GM12875 (cell line): ENCODE data around the gene C12orf76.
"Not testable (repeated sequence)": the region's sequence is repeated elsewhere in the genome, so short reads cannot be mapped to it uniquely, and the experiment has no call there.

ENCODE experiments used
- H3K4me3 ChIP-seq: one replicate; pipeline ENCODE4 v1.5.1; 2011; ENCODE audit warnings: low read depth, low read length, control low read depth
- TF ChIP-seq, protein P1 (sequence below): IDR thresholded peaks from 2 replicates; pipeline ENCODE4 v1.5.1; 2011; ENCODE audit warnings: low read depth, mild to moderate bottlenecking, control low read depth, inconsistent platforms, low read length, moderate library complexity, borderline replicate concordance; ENCODE audit not compliant: insufficient read depth

Gene C12orf76

DNA sequence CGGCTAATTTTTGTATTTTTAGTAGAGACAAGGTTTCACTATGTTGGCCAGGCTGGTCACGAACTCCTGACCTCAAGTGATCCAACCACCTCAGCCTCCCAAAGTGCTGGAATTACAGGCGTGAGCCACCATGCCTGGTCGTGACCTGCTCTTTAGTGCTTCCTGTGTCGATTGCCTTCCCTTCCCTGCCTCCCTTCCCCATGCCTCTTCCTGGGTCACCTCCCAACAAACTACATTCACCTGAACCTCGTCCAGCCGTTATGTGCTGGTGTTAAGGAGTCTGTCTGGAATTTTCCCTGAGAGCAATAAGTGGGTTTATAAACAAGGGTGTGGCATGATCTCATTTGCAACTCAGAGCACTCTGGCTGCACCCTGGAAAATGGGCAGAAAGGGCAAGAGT is 32.1 kb upstream of the C12orf76 start:
- H3K4me3 ChIP-seq = no peak overlapping the region
- TF ChIP-seq, protein P1, sequence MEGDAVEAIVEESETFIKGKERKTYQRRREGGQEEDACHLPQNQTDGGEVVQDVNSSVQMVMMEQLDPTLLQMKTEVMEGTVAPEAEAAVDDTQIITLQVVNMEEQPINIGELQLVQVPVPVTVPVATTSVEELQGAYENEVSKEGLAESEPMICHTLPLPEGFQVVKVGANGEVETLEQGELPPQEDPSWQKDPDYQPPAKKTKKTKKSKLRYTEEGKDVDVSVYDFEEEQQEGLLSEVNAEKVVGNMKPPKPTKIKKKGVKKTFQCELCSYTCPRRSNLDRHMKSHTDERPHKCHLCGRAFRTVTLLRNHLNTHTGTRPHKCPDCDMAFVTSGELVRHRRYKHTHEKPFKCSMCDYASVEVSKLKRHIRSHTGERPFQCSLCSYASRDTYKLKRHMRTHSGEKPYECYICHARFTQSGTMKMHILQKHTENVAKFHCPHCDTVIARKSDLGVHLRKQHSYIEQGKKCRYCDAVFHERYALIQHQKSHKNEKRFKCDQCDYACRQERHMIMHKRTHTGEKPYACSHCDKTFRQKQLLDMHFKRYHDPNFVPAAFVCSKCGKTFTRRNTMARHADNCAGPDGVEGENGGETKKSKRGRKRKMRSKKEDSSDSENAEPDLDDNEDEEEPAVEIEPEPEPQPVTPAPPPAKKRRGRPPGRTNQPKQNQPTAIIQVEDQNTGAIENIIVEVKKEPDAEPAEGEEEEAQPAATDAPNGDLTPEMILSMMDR = no peak

GRCh38 chr12:110079477-110080400 is 31.4 kb upstream of the C12orf76 start:
- TF ChIP-seq, protein P1 = no peak
- H3K4me3 ChIP-seq = peak overlapping the region; percentile 38

DNA sequence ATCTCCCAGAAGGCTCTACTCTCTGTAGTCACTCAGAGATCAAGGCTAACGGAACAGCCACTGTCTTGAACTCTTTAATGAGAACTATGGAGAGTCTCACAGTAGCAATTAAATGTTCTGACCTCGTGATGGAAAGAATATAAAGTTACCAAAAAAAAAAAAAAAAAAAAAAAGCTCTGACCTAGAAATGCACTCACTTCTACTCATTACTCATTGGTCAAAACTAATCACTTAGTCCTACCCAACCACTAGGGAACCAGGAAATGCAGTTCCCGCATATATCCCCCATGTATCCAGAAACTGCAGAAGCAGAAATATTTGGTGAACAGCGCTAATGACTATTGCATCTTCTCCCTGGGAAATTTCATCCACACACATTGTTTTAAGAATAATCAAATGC is 29.5 kb upstream of the C12orf76 start:
- TF ChIP-seq, protein P1 = no peak
- no peak overlapping the region for H3K4me3 ChIP-seq

DNA sequence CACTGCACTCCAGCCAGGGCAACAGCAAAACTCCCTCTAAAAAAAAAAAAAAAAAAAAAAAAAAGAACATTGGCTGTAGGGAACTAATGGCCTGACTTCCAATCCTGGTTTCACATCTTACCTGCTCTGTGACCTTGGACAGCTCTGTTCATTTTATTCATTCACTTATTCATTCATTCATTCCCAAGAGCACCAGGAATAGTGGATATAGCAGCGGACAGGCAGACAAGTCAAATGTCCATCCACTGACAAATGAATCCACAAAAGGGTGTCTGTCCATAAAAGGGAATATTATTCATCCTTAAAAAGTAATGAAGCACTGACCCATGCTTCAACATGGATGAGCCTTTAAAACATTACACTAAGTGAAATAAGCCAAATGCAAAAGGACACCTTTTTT is 27.6 kb upstream of the C12orf76 start:
- TF ChIP-seq, protein P1 = no peak
- no peak overlapping the region for H3K4me3 ChIP-seq

GRCh38 chr12:110074089-110074488 is 25.8 kb upstream of the C12orf76 start:
- H3K4me3 ChIP-seq = no peak overlapping the region
- TF ChIP-seq, protein P1 = no peak

GRCh38 chr12:110073049-110073831 is 24.9 kb upstream of the C12orf76 start:
- TF ChIP-seq, protein P1 = no peak
- H3K4me3 ChIP-seq = no peak overlapping the region

GRCh38 chr12:110072636-110073035 is 24.3 kb upstream of the C12orf76 start:
- not testable (repeated sequence) for H3K4me3 ChIP-seq
